22Rv1 (cell line): ENCODE data around the gene RPL7A.
A peak's percentile ranks its signal among the peaks of the same experiment; 100 is the strongest.

Source experiments
- H3K27ac ChIP-seq: fragments of 450-650 bp; 2 replicates; pipeline ENCODE4 v1.5.1; 2017
- CTCF ChIP-seq: fragments of 450-650 bp; IDR thresholded peaks from 2 replicates; pipeline ENCODE4 v1.5.1; 2017; ENCODE audit warnings: mild to moderate bottlenecking
- ZFX ChIP-seq: fragments of 450-650 bp; IDR thresholded peaks from 2 replicates; pipeline ENCODE4 v1.6.1; 2017; ENCODE audit warnings: antibody characterized with exemption, borderline replicate concordance

RPL7A gene

GRCh38 chr9:133351526-133351907, 3.5 kb downstream of the RPL7A start:
- TF ChIP-seq ZFX (no peak), CTCF (no peak)
- H3K27ac ChIP-seq = peak overlapping the region; percentile 92

- TF ChIP-seq CTCF (peak; percentile 78), ZFX (no peak)
- peak overlapping the region; percentile 92 for H3K27ac ChIP-seq
These were observed 4.1 kb downstream of the RPL7A start for GRCh38 chr9:133351908-133352634.

GRCh38 chr9:133352635-133353340, 4.8 kb downstream of the RPL7A start:
- peak overlapping the region; percentile 92 for H3K27ac ChIP-seq
- TF ChIP-seq CTCF = no peak
- no peak for TF ChIP-seq ZFX

GRCh38 chr9:133353548-133353947, 5.5 kb downstream of the RPL7A start:
- TF ChIP-seq CTCF = no peak
- TF ChIP-seq ZFX = no peak
- peak overlapping the region; percentile 92 for H3K27ac ChIP-seq

- H3K27ac ChIP-seq = peak overlapping the region; percentile 71; the same call in 1 of the 2 replicates
- TF ChIP-seq ZFX (no peak), CTCF (no peak)
These were observed 6.7 kb downstream of the RPL7A start for GRCh38 chr9:133354766-133355165.

- H3K27ac ChIP-seq = peak overlapping the region; percentile 71
- no peak for TF ChIP-seq CTCF
These were observed 7.9 kb downstream of the RPL7A start for GRCh38 chr9:133355881-133356357.

- TF ChIP-seq ZFX = no peak
- peak; percentile 35 for TF ChIP-seq CTCF
These were observed 8.5 kb downstream of the RPL7A start, which contains the start of the genes SURF1 and SURF2 for GRCh38 chr9:133356391-133357091. Gene SURF1 (minus strand): TSS chr9:133356487. CDS start chr9:133356453, 34 bp downstream. Gene SURF2 (plus strand): TSS chr9:133356550. CDS start chr9:133356593, 43 bp downstream.

More at GRCh38 chr9:133356391-133357091, 8.5 kb downstream of the RPL7A start, which contains the start of the genes SURF1 and SURF2:
- peak within 1 kb of the TSS; percentile 71 for H3K27ac ChIP-seq
